ENCODE measurements around the gene AFF3.

AFF3 gene

DNA sequence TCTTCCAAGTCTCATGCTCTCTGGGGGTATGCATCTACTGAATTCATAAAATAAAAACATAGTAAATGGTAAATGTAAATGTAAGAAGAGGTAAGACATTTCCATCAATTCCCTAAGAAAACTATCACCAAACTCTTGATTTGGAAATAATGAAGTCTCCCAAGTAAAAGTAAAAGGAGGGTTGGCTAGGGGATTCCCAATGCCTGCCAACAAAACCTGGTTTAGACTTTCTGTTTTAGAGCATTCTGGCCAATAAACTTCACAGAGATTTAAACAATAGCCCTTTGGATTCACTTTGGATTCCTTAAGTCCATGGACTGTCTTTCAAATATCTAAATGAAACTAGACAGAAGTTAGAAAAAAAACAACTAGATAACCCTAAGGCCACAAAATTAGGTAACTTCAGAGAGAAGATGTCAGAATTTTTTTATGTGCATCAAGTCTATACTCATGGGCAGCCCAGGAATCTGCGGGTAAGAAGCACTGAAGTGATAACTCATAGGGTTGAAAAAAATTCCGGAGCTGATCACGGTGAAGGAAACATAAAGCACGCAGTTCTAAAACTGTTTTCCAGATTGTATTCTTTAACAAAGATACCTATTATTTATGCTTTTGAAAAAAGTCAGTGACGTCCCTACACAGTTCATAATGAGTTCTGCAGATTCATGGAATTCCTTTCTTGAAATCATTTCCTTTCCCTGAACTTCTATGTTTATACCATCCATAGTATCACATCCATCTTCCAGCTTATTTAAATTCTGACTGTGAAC is 263.6 kb downstream of the AFF3 start:
- DNase-seq, result no peak

DNA sequence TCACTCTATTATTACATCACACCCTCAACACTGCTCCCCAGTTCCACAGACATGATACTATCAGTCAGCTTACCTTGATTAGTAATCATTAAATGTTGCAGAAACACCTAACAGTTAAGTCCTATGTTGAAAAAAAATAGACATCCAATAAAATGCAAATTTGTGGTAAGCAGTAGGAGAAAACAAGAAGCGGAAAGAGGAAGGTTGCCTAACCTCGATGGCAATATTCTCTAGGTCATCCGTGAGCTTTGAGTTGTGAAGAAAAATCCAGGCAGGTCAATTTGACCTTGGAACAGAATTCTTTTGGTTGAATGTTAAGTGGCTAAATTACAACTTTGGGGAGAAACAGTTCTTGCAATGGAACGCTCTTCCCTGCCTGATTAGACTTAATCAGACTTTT is 264.4 kb downstream of the AFF3 start:
- DNase-seq, result no peak

DNA sequence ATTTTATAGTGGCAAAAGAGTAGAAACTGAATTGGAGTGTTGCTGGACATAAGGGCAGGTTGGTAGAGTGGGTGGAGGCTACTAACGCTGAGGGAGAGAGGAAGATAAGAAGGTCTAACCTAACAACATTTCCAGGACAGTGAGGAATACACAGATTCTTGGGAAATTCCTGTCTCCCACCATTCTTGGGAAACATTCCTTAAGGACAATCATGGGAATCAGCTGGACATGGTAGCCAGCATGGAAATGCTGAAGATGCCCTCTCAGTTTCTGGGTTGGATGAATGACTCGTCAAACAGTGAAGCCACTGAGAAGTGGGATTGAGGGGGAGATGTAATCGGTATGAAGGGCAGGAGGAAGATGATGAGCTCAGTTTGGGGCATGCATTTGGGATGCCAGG is 265.4 kb downstream of the AFF3 start:
- DNase-seq, result no peak

- no peak for DNase-seq
Measured at GRCh38 chr2:99875627-99876201, 266.7 kb downstream of the AFF3 start.

DNA sequence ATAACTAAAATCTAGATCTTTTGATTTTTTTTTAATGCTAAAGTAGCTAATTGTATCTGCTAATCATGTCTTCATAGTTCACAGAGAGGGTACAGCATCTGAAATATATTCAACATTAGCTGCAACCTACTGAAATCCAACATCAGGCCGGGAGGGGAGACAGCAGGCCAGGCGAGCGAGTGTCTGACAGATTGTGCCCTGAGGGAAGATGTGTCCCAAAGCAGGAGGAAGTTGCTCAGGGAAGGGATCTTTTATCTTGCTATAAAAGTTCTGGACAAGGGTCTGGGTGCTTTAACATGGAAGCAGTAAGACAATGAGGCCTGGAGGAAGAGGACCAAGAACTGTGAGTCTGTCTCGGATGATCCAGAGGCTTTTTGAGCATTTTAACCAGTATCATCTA is 274.1 kb downstream of the AFF3 start:
- no peak for DNase-seq

DNA sequence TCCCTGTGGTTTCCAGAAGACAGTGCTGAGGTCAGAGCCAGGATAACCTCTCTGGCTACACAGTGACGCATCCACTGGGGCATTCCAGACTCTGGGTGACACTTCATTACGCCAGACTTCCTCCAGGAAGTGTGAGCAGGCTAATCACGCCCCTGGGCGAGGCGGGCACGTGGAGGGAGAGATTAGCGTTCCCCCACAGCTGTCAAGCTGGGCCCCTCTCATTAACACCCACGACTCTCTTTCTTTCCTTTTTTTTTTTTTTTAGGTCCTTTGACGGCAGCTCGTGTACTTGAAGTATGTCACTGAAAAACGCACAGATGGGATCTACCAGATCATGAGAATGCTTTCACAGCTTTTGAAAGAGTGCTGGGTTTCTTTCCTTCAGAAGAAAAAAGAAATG is 274.6 kb downstream of the AFF3 start:
- DNase-seq, result no peak

- DNase-seq, result no peak
Measured at GRCh38 chr2:99865818-99866676, 276.3 kb downstream of the AFF3 start.

- no peak for DNase-seq
Measured at GRCh38 chr2:99864561-99865553, 277.5 kb downstream of the AFF3 start.

- no peak for DNase-seq
Measured at GRCh38 chr2:99863903-99864270, 278.5 kb downstream of the AFF3 start.

DNA sequence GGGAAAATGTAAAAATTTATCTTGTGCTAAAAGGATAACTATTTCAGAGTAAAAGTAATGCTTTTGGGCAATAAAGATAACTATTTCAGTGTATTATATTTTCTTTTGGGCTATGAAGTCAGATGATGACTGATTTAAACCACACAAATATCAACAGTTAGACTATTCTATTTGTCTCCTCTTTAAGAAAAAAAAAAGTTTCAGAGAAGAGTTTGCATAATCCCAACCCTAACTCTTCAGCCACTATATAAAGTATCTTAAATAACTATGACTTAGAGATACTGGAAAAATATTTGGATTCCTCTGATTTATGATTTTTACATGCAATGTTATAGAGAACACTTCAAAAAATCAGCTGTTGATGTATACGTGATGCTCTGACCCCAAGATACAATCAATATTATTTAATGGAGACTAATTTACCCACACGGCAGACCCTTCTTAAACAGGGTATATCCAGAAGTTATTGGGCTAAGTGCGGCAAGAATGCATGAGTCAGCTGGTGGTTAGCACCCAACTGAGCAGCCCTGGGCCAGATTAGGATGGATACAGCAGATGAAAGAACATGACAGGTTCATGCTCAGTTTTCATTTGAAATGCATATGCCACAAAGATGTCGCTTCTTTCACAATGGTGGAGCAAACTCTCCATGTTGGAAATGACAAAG is 279.0 kb downstream of the AFF3 start:
- no peak for DNase-seq

DNA sequence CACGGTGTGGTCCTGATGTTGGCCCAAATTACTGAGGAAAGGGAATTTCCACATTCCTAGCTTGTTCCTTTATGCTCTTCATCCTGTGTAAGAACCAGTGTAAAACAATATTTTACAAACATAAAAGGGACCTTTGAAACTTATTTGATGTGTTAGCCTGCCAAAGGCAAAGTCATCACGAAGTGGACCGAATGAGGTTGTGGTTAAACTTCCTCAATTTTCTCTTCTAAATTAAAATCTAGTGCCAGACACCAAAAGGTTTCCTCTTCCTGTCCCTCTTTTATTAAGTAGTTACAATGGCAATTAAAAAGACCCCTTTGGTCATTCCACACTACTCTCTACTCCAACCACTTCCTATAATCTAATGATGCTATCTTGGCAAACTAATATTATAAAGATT is 279.8 kb downstream of the AFF3 start:
- DNase-seq, result no peak

DNA sequence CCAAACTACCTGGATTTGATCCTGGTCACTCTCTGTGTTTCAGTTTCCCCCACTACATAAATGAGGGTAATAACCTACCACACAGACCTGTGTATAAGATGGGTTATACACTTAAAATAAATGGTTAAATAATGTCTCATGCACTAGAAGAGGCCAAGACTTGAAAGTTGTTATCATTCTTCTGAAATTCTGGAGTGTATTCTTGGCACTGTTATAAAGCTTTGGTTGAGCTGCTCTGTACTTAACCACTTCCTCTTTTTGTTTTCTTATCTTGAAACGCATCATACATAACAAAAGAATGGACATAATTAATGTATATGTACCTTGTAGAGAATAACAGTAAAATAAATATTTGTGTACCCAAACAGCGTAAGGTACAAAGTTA is 281.0 kb downstream of the AFF3 start:
- DNase-seq, result no peak

- DNase-seq, result no peak
Measured at GRCh38 chr2:99860720-99861375, 281.5 kb downstream of the AFF3 start.

GRCh38 chr2:99858951-99859596 is 283.3 kb downstream of the AFF3 start:
- no peak for DNase-seq

- DNase-seq, result no peak
Measured at GRCh38 chr2:99857867-99858444, 284.4 kb downstream of the AFF3 start.

DNA sequence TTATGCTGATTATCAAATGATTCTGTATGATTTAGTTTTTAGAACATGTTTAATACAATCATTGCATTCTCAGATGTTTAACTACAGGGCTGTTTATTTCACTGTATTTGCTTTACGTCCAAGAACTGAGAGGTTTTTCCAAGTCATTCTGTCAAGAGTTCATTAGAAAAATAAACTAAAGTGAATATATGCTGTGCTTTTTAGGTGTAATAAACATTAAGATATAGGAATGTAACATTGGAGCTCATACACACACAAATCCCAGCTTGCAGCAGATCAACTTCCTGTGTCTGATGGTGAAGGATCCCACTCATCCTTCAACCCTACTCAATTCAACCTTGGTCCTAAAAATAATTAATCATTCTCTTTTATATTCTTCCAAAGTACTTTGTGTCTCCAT is 285.0 kb downstream of the AFF3 start:
- no peak for DNase-seq

DNA sequence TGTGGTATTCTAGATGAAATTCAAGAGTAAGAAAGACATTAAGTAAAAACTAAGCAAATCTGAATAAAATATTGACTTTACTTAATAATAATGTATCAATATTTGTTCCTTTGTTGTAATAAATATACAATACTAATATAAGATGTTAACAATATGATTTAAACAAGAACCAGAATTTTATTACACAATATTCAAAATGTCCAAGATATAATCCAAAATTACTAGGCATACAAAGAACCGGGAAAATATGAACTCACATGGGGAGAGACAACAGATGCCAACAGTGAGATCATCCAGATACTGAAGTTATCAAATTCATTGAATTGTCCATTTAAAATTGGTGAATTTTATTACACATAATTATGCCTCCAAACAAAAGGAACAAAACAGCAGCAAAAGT is 286.3 kb downstream of the AFF3 start:
- no peak for DNase-seq

DNA sequence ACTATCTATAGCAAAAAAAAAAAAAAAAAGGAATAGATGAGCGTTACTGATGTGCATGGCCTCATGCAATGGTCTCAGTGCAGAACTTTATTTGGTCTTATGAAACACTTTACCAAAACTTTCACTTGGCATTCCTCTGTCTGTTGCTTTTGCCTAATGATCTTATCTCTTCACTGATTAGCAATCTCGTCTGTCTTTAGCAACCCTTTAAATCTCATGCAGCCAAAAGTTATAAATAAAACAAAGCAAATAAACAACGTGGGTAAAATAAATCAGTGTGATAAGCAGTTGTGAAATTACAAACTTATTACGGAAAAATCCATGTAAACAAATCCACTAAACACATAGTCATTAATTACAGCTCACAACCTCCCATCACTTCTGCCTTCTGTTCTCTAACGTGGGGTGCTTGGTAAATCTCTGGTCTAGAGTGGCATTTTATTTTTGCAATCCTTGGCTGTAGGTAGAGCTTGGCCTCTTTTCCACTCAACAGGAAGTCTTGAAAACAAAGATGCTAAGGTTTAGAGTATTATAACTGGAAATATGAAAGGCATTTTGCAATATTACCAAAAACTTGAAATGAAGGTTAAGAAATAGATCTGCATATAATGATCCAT is 288.0 kb downstream of the AFF3 start:
- no peak for DNase-seq

DNA sequence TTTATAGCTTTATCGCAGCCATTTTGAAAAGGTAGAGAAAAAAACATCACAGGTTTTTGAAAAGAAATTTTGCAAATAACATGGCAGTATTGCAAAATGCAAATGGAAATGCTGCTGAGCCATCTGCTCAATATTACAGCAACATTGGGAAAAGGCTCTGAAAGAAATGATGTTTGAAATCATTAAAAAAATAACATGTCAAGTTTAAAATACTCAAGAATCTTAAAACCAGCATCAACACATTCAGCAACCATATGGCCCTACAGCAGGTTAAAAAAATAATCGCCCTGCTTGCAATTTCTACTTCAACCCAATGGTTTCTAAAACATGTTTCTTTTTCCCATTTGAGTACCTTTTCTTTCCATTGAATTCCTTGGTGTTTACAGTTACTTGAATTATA is 289.4 kb downstream of the AFF3 start:
- DNase-seq, result no peak

GRCh38 chr2:99852376-99852934 is 289.9 kb downstream of the AFF3 start:
- DNase-seq, result no peak

Data from NK-92 treated with Interleukin-12 subunit alpha and Interleukin-12 subunit beta, amount 100 ng/mL, for 24 hours (cell line).